ENCODE data around the gene STOM. TPM values are rescaled to one million over a fixed set of nuclear protein-coding genes. Genes with fewer than 3 reads are reported as not detected.
A peak's percentile ranks its signal among the peaks of the same experiment; 100 is the strongest.

The STOM gene
- total RNA-seq, 4 donors from 2014 or later: 78.2 to 195 (median 111) TPM

- 39 to 55% methylated on average over 2 of the region's 2 CpGs for whole genome bisulfite sequencing, 2 donors (ENCODE audit: low coverage in 1 of 2)
- Histone ChIP-seq H3K36me3 (no peaks in the 10 kb centered on the region), H3K4me1 (peaks cover 25 to 86% (median 62%) of the 10 kb centered on the region in 4 donors), H3K9me3 (no peaks in the 10 kb centered on the region), H3K27me3 (no peaks in the 10 kb centered on the region), H3K27ac (peak overlapping the region; percentile 92 to 96 (median 92)), H3K4me3 (peak overlapping the region in 1 of 4 donors; percentile 51)
- in situ Hi-C loops (cut with MboI; ENCODE audit: low pct_ligation_motif_present in 1 of 4, low pct_unique_long_range_greater_than_20kb in 1 of 4, low sequenced_read_pairs in 3 of 4): no loop called here
- TF ChIP-seq CTCF (IDR thresholded peaks at IDR 0.05) (no peak), POLR2AphosphoS5 (IDR thresholded peaks at IDR 0.05) (no peak), EP300 (IDR thresholded peaks at IDR 0.05; ENCODE audit: low read depth) (no peak), POLR2A (IDR thresholded peaks at IDR 0.05) (no peak)
- DNase-seq: no peak
- intact Hi-C loops (cut with DNase I; ENCODE audit: low total_unique reads): no loop called here
Observed at GRCh38 chr9:121365564-121365963, 4.5 kb downstream of the STOM start.

- no peak for DNase-seq
- intact Hi-C loops (cut with DNase I; ENCODE audit: low total_unique reads) (no loop called here), in situ Hi-C loops (cut with MboI; ENCODE audit: low pct_ligation_motif_present in 1 of 4, low pct_unique_long_range_greater_than_20kb in 1 of 4, low sequenced_read_pairs in 3 of 4) (no loop called here)
- TF ChIP-seq POLR2A (IDR thresholded peaks at IDR 0.05) (no peak), POLR2AphosphoS5 (IDR thresholded peaks at IDR 0.05) (no peak), EP300 (IDR thresholded peaks at IDR 0.05; ENCODE audit: low read depth) (no peak), CTCF (IDR thresholded peaks at IDR 0.05) (no peak)
- Histone ChIP-seq H3K9me3 (no peaks in the 10 kb centered on the region), H3K36me3 (no peaks in the 10 kb centered on the region), H3K27ac (peak overlapping the region; percentile 92 to 96 (median 92)), H3K4me1 (peaks cover 28 to 91% (median 65%) of the 10 kb centered on the region in 4 donors), H3K4me3 (peak overlapping the region in 1 of 4 donors; percentile 51), H3K27me3 (no peaks in the 10 kb centered on the region)
Observed at GRCh38 chr9:121364886-121365285, 5.2 kb downstream of the STOM start.

- WGBS, 2 donors (ENCODE audit: low coverage in 1 of 2): 65 to 72% methylated on average over 5 of the region's 5 CpGs
- H3K9me3 ChIP-seq: no peaks in the 10 kb centered on the region
- H3K36me3 ChIP-seq: no peaks in the 10 kb centered on the region
- H3K4me1 ChIP-seq: peaks cover 35 to 93% (median 67%) of the 10 kb centered on the region in 4 donors
- in situ Hi-C loops (cut with MboI; ENCODE audit: low pct_ligation_motif_present in 1 of 4, low pct_unique_long_range_greater_than_20kb in 1 of 4, low sequenced_read_pairs in 3 of 4) (no loop called here), intact Hi-C loops (cut with DNase I; ENCODE audit: low total_unique reads) (no loop called here)
- no peak for DNase-seq
- H3K27ac ChIP-seq: peak overlapping the region; percentile 92 to 96 (median 92)
- H3K4me3 ChIP-seq: peak overlapping the region in 1 of 4 donors; percentile 51
- no peaks in the 10 kb centered on the region for H3K27me3 ChIP-seq
- TF ChIP-seq POLR2AphosphoS5 (IDR thresholded peaks at IDR 0.05) (no peak), POLR2A (IDR thresholded peaks at IDR 0.05) (no peak), CTCF (IDR thresholded peaks at IDR 0.05) (no peak), EP300 (IDR thresholded peaks at IDR 0.05; ENCODE audit: low read depth) (no peak)
Observed at GRCh38 chr9:121364077-121364476, 6.0 kb downstream of the STOM start.

GRCh38 chr9:121363622-121363961 lies 6.5 kb downstream of the STOM start:
- TF ChIP-seq POLR2A (IDR thresholded peaks at IDR 0.05) (no peak), CTCF (IDR thresholded peaks at IDR 0.05) (no peak), POLR2AphosphoS5 (IDR thresholded peaks at IDR 0.05) (peak in 1 of 3 donors; percentile 37), EP300 (IDR thresholded peaks at IDR 0.05; ENCODE audit: low read depth) (no peak)
- WGBS, 2 donors (ENCODE audit: low coverage in 1 of 2): 22 to 72% methylated on average over 1 of the region's 1 CpG
- DNase-seq: no peak
- in situ Hi-C loops (cut with MboI; ENCODE audit: low pct_ligation_motif_present in 1 of 4, low pct_unique_long_range_greater_than_20kb in 1 of 4, low sequenced_read_pairs in 3 of 4) (no loop called here), intact Hi-C loops (cut with DNase I; ENCODE audit: low total_unique reads) (no loop called here)
- H3K9me3 ChIP-seq: no peaks in the 10 kb centered on the region
- peak overlapping the region in 1 of 4 donors; percentile 51 for H3K4me3 ChIP-seq
- no peaks in the 10 kb centered on the region for H3K36me3 ChIP-seq
- peak overlapping the region; percentile 92 to 96 (median 92) for H3K27ac ChIP-seq
- H3K27me3 ChIP-seq: no peaks in the 10 kb centered on the region
- H3K4me1 ChIP-seq: peaks cover 40 to 97% (median 71%) of the 10 kb centered on the region in 4 donors
